CD1c-positive myeloid dendritic cell (primary cell): ENCODE results near the gene PAK1.
"Not testable (repeated sequence)": the region's sequence is repeated elsewhere in the genome, so short reads cannot be mapped to it uniquely, and the experiment has no call there.

ENCODE experiments used
- DNase-seq: peaks from one replicate; pipeline ENCODE4 v3.0.0-alpha.2; 2016; ENCODE audit errors: extremely low spot score

Gene PAK1

DNA sequence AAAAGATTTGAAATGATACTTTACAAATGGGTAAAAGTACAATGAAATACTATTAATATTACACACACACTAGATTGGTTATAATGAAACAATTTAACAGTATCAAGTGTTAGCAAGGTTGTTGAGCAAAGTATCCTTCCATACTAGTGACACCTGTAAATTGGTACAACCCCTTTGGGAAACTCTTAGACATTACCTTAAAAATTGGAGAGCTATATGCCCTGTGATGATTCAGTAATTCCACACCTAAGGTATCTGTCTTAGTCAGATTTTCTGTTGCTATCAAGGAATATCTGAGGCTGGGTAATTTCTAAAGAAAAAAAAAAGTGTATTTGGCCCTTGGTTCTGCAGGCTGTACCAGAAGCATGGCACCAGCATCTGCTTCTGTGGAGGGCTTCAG lies 165.1 kb downstream of the PAK1 start:
- DNase-seq: no peak

DNA sequence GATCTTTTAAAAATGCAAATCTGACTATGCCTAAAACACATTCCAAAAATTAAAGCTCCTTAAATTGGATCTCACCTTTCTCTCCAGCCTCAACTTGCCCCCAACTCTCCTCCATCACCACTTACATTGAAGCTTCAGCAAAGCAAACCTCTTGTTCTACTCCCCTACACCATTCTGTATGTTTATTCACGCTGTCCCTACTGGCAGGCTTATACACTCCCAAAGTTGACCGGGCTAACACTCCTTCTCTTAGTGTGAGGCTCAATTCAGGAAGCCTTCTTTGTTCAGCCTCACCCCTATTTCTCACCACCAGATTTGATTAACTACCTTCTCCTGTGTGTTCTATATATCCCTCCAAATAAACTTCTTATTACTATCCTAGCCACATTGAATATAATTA lies 170.6 kb downstream of the PAK1 start:
- no peak for DNase-seq

DNA sequence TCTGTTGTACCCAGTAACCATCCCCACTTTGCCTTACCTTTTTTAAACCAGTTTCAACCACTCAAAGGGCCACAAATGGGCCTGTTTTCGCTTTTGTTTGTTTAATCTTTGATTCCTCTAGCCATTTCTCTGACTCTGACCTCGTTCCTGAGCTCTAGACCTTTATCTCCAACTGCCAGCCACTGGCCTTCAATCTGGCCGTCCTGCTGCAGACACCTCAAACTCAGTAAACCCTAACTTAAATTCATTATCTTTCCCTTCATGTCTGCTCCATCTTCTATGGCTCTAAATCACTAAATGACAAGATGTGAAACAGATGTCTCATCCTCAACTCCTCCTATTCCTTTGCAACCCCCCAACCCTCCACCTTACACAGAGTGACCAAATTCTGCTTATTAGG lies 171.1 kb downstream of the PAK1 start:
- no peak for DNase-seq

DNA sequence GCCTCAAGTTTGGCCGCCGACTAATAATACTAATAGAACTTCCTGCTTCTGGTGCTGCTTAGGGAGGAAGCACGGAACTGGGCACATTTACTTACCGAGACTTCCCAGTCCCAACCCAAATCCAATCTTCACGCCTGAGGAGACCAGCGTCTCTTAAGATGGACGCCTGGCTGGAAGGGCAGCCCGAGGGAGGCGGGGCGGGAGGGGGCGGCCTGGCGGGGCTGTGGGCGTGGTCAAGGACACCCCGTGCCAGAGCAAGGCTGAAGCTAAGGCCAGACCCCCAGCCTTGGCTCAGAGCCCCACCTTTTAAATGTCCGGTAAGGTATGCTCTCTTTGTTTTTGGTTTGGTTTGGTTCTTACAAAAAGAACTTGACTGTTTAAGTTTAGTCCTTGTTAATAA lies 172.4 kb downstream of the PAK1 start, which contains the start of gene GDPD4:
GDPD4 (minus strand) TSS at position 177 of the 400 bp plus-strand sequence. CDS start 16,549 bp downstream, outside the sequence.
- no peak for DNase-seq

GRCh38 chr11:77300695-77301094 lies 173.2 kb downstream of the PAK1 start:
- no peak for DNase-seq

DNA sequence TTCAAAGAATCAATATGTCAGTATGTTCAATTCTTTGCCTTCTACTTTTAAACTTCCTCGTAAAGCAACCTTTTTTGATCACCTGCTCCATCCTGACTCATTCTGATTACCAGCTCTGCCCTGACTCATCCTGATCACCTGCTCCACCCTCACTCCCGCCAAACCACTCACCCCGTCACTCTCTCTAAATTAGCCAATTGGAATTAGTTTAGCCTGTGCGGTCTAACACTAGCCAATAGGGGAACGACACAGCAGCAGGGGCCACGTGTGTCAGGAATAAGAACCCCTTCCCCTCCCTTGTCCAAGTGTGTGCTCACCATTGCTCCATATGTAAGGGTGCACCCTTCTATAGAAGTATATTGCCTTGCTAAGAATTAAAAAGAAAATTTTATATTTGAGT lies 173.9 kb downstream of the PAK1 start:
- not testable (repeated sequence) for DNase-seq

DNA sequence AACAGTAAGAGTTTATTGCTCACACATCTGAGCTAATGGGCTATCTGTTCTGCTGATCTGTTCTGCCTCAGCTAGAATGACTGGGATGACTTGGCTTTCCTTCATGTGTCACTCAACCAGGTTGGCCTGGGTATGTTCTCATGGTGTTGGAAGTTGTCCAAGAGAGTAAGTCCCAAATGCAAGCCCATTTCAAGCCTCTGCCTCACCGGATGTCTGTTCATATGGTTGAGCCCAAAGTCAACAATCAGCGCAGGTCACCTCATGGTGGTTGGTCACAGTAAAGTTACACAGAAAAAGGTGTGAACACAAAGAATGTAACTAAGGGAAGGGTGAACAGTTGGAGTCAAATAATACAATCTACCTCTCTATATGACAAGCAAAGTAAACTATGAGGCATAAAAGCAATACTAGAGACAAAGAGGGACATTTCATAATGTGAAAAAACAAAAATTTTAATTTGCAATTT lies 174.3 kb downstream of the PAK1 start:
- DNase-seq: no peak

- no peak for DNase-seq
Measured at GRCh38 chr11:77294040-77294439, 179.9 kb downstream of the PAK1 start.

- no peak for DNase-seq
Measured at GRCh38 chr11:77289737-77290136, 184.2 kb downstream of the PAK1 start.

GRCh38 chr11:77287615-77288273 lies 186.2 kb downstream of the PAK1 start:
- DNase-seq: no peak

GRCh38 chr11:77287136-77287535 lies 186.8 kb downstream of the PAK1 start:
- no peak for DNase-seq

GRCh38 chr11:77284476-77285468 lies 189.1 kb downstream of the PAK1 start:
- DNase-seq: no peak

GRCh38 chr11:77283101-77283500 lies 190.8 kb downstream of the PAK1 start:
- no peak for DNase-seq

DNA sequence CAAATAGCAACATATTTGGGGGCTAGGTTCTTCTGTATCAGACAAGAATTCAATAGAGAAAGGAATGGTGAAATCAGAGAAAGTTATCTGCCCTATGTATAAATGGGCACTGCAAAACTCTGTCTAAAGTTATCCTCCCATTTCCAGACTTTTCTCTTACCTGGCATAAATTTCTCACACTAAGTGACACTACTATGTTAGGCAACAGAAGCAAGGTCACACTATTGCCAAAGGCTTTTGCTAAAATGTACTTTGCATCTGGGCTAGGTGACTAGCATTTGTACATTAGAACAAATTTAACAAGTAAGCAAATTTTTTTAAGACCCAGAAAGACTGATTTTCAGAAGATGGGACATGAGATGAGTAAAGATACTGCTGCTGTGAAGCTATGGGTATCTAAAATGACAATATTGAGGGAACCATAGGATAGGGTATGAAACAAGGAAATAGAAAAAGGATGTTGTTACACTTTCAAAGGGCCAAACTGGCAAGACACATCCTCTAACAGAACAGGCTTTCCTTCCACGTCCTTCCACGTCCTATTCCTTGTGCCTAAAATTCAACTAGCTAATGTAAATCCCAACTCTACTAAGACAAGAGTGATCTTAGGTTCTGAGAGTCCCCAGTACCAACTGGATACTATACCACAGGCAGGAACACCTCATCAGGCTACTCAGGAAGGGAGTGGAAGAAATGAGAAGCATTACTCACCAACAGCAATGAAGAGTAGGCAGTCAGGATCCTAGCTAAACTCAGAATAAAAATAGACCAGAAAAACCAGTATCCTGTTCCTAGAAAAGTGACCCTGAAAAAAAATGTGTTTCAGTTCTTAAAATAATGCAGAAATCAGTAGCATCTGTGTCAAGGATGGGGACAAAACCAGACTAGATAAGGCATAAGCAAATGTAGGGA lies 195.0 kb downstream of the PAK1 start:
- DNase-seq: peak; percentile 57

DNA sequence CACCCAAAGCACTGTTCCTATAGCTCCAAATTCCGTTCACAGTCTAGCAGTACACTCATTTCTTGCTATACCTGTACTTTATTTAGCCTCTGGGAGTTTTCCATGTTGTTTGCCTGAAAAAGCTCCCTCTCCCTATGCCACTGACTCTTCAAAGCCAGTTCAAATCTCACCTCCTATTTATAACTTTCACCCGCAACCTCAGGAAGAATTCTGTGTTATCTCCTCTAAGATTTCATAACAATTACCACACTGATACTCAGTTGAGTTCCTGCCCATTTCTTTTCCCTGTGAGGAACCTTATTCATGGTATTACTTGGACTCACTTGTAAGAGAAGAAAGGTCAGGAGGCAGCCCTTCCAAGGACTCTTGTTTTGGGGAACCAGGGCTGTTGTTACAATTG lies 197.6 kb downstream of the PAK1 start:
- DNase-seq: peak; percentile 8
